ENCODE results near the gene CTNNBIP1.

DNA sequence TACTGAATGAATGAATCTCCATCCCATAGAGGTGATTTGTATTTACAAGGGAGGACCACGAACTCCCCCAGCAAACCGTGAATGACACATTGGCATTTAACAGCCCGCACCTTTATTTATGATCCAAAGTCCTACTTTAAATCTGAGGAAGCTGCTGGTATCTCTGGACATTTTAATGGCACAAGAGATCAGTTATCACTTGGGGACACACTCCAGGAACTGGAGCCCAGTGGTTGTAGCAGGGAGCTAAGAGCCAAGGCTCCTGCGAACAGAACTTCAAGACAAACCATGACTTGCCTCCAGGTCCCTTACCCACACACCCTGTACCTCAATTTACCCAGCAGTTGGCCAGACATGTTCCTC lies 1.2 kb downstream of the CTNNBIP1 start:
- TF ChIP-seq, protein P1, sequence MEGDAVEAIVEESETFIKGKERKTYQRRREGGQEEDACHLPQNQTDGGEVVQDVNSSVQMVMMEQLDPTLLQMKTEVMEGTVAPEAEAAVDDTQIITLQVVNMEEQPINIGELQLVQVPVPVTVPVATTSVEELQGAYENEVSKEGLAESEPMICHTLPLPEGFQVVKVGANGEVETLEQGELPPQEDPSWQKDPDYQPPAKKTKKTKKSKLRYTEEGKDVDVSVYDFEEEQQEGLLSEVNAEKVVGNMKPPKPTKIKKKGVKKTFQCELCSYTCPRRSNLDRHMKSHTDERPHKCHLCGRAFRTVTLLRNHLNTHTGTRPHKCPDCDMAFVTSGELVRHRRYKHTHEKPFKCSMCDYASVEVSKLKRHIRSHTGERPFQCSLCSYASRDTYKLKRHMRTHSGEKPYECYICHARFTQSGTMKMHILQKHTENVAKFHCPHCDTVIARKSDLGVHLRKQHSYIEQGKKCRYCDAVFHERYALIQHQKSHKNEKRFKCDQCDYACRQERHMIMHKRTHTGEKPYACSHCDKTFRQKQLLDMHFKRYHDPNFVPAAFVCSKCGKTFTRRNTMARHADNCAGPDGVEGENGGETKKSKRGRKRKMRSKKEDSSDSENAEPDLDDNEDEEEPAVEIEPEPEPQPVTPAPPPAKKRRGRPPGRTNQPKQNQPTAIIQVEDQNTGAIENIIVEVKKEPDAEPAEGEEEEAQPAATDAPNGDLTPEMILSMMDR (IDR thresholded peaks at IDR 0.05), result no peak
- no peak for TF ChIP-seq EZH2 (IDR thresholded peaks at IDR 0.05; ENCODE audit: borderline replicate concordance, insufficient read depth, low read depth, low read length, poor library complexity, severe bottlenecking)
